ENCODE data around the gene TES.
A peak's percentile ranks its signal among the peaks of the same experiment; 100 is the strongest.

The TES gene

GRCh38 chr7:116213361-116214130, 3.2 kb downstream of the TES start:
- Histone ChIP-seq H3K4me3 (ENCODE audit: low read length) (no peak overlapping the region), H4K20me1 (ENCODE audit: insufficient read depth, low read length) (peaks cover 21% of the 10 kb centered on the region; the same call in 1 of the 2 replicates), H3K9ac (ENCODE audit: low read length) (no peak overlapping the region), H3K4me1 (ENCODE audit: low read length) (peaks cover 24% of the 10 kb centered on the region), H3K27ac (ENCODE audit: low read length) (no peak overlapping the region), H3K9me3 (ENCODE audit: insufficient read depth, low read length) (no peaks in the 10 kb centered on the region), H3K79me2 (ENCODE audit: low read length) (peaks cover 72% of the 10 kb centered on the region), H3K27me3 (ENCODE audit: low read depth, low read length) (no peaks in the 10 kb centered on the region), H2AFZ (ENCODE audit: low read depth, low read length) (no peak overlapping the region), H3K4me2 (ENCODE audit: low read length) (peak overlapping the region; percentile 86), H3K36me3 (replicated peaks; ENCODE audit: low read depth, low read length) (no peaks in the 10 kb centered on the region)
- no peak for TF ChIP-seq EZH2phosphoT487 (IDR thresholded peaks at IDR 0.05; ENCODE audit: low read depth)
- TF ChIP-seq CTCF (IDR thresholded peaks at IDR 0.05; ENCODE audit: low read depth, low read length), result no peak

GRCh38 chr7:116214921-116215320, 4.6 kb downstream of the TES start:
- H3K4me3 ChIP-seq (ENCODE audit: low read length), result no peak overlapping the region
- peaks cover 79% of the 10 kb centered on the region for H3K79me2 ChIP-seq (ENCODE audit: low read length)
- H4K20me1 ChIP-seq (ENCODE audit: insufficient read depth, low read length), result peaks cover 21% of the 10 kb centered on the region; the same call in 1 of the 2 replicates
- no peaks in the 10 kb centered on the region for H3K36me3 ChIP-seq (replicated peaks; ENCODE audit: low read depth, low read length)
- H2AFZ ChIP-seq (ENCODE audit: low read depth, low read length), result no peak overlapping the region
- no peak overlapping the region for H3K9ac ChIP-seq (ENCODE audit: low read length)
- TF ChIP-seq CTCF (IDR thresholded peaks at IDR 0.05; ENCODE audit: low read depth, low read length), result no peak
- no peaks in the 10 kb centered on the region for H3K27me3 ChIP-seq (ENCODE audit: low read depth, low read length)
- H3K27ac ChIP-seq (ENCODE audit: low read length), result no peak overlapping the region
- no peak overlapping the region for H3K4me2 ChIP-seq (ENCODE audit: low read length)
- H3K4me1 ChIP-seq (ENCODE audit: low read length), result peaks cover 23% of the 10 kb centered on the region
- H3K9me3 ChIP-seq (ENCODE audit: insufficient read depth, low read length), result no peaks in the 10 kb centered on the region

- no peak overlapping the region for H3K4me3 ChIP-seq (ENCODE audit: low read length)
- no peaks in the 10 kb centered on the region for H3K36me3 ChIP-seq (replicated peaks; ENCODE audit: low read depth, low read length)
- TF ChIP-seq CTCF (IDR thresholded peaks at IDR 0.05; ENCODE audit: low read depth, low read length), result no peak
- no peak for TF ChIP-seq EZH2phosphoT487 (IDR thresholded peaks at IDR 0.05; ENCODE audit: low read depth)
- H4K20me1 ChIP-seq (ENCODE audit: insufficient read depth, low read length), result peaks cover 26% of the 10 kb centered on the region; the same call in 1 of the 2 replicates
- peaks cover 86% of the 10 kb centered on the region for H3K79me2 ChIP-seq (ENCODE audit: low read length)
- H3K4me2 ChIP-seq (ENCODE audit: low read length), result no peak overlapping the region
- H3K9ac ChIP-seq (ENCODE audit: low read length), result no peak overlapping the region
- no peaks in the 10 kb centered on the region for H3K9me3 ChIP-seq (ENCODE audit: insufficient read depth, low read length)
- H3K4me1 ChIP-seq (ENCODE audit: low read length), result peaks cover 21% of the 10 kb centered on the region
- H3K27me3 ChIP-seq (ENCODE audit: low read depth, low read length), result no peaks in the 10 kb centered on the region
- H3K27ac ChIP-seq (ENCODE audit: low read length), result no peak overlapping the region
- no peak overlapping the region for H2AFZ ChIP-seq (ENCODE audit: low read depth, low read length)
Measured at GRCh38 chr7:116215551-116215950, 5.2 kb downstream of the TES start.

- Histone ChIP-seq H3K9ac (ENCODE audit: low read length) (no peak overlapping the region), H4K20me1 (ENCODE audit: insufficient read depth, low read length) (0 out of 2 replicates have a peak, but pooled peaks cover 24% of the 10 kb centered on the region), H3K36me3 (replicated peaks; ENCODE audit: low read depth, low read length) (no peaks in the 10 kb centered on the region), H2AFZ (ENCODE audit: low read depth, low read length) (no peak overlapping the region), H3K4me1 (ENCODE audit: low read length) (peaks cover 17% of the 10 kb centered on the region), H3K4me2 (ENCODE audit: low read length) (no peak overlapping the region), H3K4me3 (ENCODE audit: low read length) (no peak overlapping the region), H3K27ac (ENCODE audit: low read length) (no peak overlapping the region), H3K79me2 (ENCODE audit: low read length) (peaks cover 82% of the 10 kb centered on the region), H3K27me3 (ENCODE audit: low read depth, low read length) (no peaks in the 10 kb centered on the region), H3K9me3 (ENCODE audit: insufficient read depth, low read length) (no peaks in the 10 kb centered on the region)
- no peak for TF ChIP-seq EZH2phosphoT487 (IDR thresholded peaks at IDR 0.05; ENCODE audit: low read depth)
- TF ChIP-seq CTCF (IDR thresholded peaks at IDR 0.05; ENCODE audit: low read depth, low read length), result no peak
Measured at GRCh38 chr7:116216956-116217571, 6.7 kb downstream of the TES start.
